T-cell (primary cell): ENCODE data around the gene CYP8B1. TPM values are rescaled to one million over a fixed set of nuclear protein-coding genes. Genes with fewer than 3 reads are reported as not detected.

Experiments
- ATAC-seq, 4 experiments: fragments of 200-7000 bp in 3 of 4; fragments of 150-1000 bp in 1 of 4; cut with Tn5 transposase; replicated peaks in 1 of 4; 1 replicate in 3 of 4; 2 replicates in 1 of 4; pipeline ENCODE4 v1.10.0; 2021; ENCODE audit warnings: moderate library complexity in 3 of 4, mild to moderate bottlenecking in 2 of 4, moderate number of reproducible peaks in 1 of 4
- CTCF ChIA-PET, 2 donors: fragments of 300-600 bp; sonication (Branson Sonifier 250); formaldehyde crosslinking; loops; one replicate each; lab custom pipeline; 2022; ENCODE audit warnings: antibody characterized with exemption in 2 of 2; lab: Charles Lee
- POLR2A ChIA-PET, 2 donors: fragments of 300-600 bp; sonication (Branson Sonifier 250); formaldehyde crosslinking; loops; one replicate each; lab custom pipeline; 2022; ENCODE audit warnings: antibody characterized with exemption in 2 of 2; lab: Charles Lee
- DNase-seq, 35 experiments: peaks; one replicate each; pipeline versions ENCODE4 v3.0.0 to v3.0.0-alpha.2; 2013 to 2023
- H3K27ac ChIP-seq: one replicate; pipeline ENCODE4 v1.5.1; 2013; ENCODE audit warnings: low read length
- H3K27me3 ChIP-seq, 2 experiments: replicated peaks in 1 of 2; 1 replicate in 1 of 2; 2 replicates in 1 of 2; pipeline versions ENCODE4 v1.6.1 to v1.7.0; 2013; ENCODE audit warnings: low read length in 1 of 2, mixed read lengths in 1 of 2; ENCODE audit not compliant: control insufficient read depth in 2 of 2, insufficient read depth in 2 of 2; ENCODE audit errors: extremely low read depth in 1 of 2
- H3K36me3 ChIP-seq, 2 donors: 1 replicate in 1 of 2; 2 replicates in 1 of 2; pipeline versions ENCODE4 v1.6.1 to v1.7.0; 2013; ENCODE audit warnings: low read length in 1 of 2; ENCODE audit not compliant: control insufficient read depth in 2 of 2, insufficient read depth in 1 of 2; ENCODE audit errors: extremely low read depth in 1 of 2
- H3K4me1 ChIP-seq, 2 experiments: 1 replicate in 1 of 2; 2 replicates in 1 of 2; pipeline versions ENCODE4 v1.6.1 to v1.7.0; 2013; ENCODE audit warnings: low read length in 2 of 2, mixed read lengths in 1 of 2; ENCODE audit not compliant: insufficient read depth in 2 of 2, control insufficient read depth in 1 of 2; ENCODE audit errors: extremely low read depth in 1 of 2
- H3K4me3 ChIP-seq, 2 donors: 1 replicate in 1 of 2; 2 replicates in 1 of 2; pipeline versions ENCODE4 v1.5.1 to v1.7.0; 2013; ENCODE audit warnings: mild to moderate bottlenecking in 2 of 2, low read length in 1 of 2, moderate library complexity in 1 of 2; ENCODE audit not compliant: control insufficient read depth in 1 of 2; ENCODE audit errors: extremely low read depth in 1 of 2
- H3K9me3 ChIP-seq: 2 replicates; pipeline ENCODE4 v1.7.0; 2013
- H3K27ac Mint-ChIP-seq, 2 donors: one replicate each; pipeline ENCODE4 v1.8.0; 2020 to 2021; ENCODE audit warnings: mild to moderate bottlenecking in 2 of 2, mixed read lengths in 2 of 2
- H3K27me3 Mint-ChIP-seq, 2 donors: one replicate each; pipeline ENCODE4 v1.8.0; 2021 to 2022; ENCODE audit warnings: mixed read lengths in 2 of 2
- H3K36me3 Mint-ChIP-seq: one replicate; pipeline ENCODE4 v1.8.0; 2021; ENCODE audit warnings: mixed read lengths
- H3K4me1 Mint-ChIP-seq, 3 donors: one replicate each; pipeline ENCODE4 v1.8.0; 2020 to 2022; ENCODE audit warnings: mixed read lengths in 3 of 3, mild to moderate bottlenecking in 1 of 3
- H3K4me3 Mint-ChIP-seq, 3 donors: one replicate each; pipeline ENCODE4 v1.8.0; 2020 to 2022; ENCODE audit warnings: mild to moderate bottlenecking in 3 of 3, mixed read lengths in 3 of 3, moderate library complexity in 3 of 3
- H3K9me3 Mint-ChIP-seq, 3 donors: one replicate each; pipeline ENCODE4 v1.8.0; 2020 to 2022; ENCODE audit warnings: mixed read lengths in 3 of 3
- WGBS: methylation state at CpG from one replicate; pipeline ENCODE4 v1.1.5; 2013; ENCODE audit warnings: missing lambda C conversion rate; ENCODE audit not compliant: insufficient coverage; 5-methylcytosine and 5-hydroxymethylcytosine counted together
- total RNA-seq, 35 experiments: library from RNA in 6 of 35; stranded (reverse) in 6 of 35; fragments of 120-200 nt in 1 of 35; gene quantifications; one replicate each; pipeline versions ENCODE4 v1.2.1 to v1.2.4 and lab custom pipeline; 2013 to 2026

The CYP8B1 gene
- total RNA-seq, 5 donors from 2014 or later (not counting 1 experiment from before 2014, with no cell fraction given), result 0.09 to 0.23 (median 0.13) TPM; not detected in 2

DNA sequence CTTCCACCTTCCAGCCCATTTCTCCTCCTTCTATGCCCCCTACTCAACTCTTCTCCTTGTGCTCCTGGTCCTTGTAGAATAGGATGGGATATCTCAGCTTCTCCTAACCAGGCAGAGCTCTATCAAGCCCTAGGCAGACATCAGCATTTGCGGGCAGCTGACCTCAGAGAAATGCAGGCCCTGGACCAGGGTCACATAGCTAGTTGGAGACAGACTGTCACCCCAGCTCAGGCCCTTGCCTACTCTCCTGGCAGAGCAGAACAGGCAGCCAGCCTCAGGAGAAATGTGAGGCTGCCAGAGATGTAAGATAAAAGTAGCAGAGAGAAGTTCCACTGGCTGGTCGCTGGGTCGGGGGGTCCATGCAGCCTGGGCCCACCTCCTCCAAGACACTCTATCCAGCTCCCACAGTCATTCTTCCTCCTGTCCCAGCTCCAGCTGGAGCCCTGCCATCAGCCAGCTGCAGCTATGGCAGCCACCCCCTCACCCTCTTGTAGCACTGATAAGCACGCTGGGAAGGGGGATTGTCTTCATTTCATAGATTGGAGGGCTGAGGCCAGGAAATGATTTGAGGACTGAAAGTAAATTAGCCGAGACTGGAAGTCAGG is 4.0 kb downstream of the CYP8B1 start:
- no peak overlapping the region for H3K27ac Mint-ChIP-seq
- H3K9me3 ChIP-seq, result no peaks in the 10 kb centered on the region
- H3K27me3 ChIP-seq, result peaks cover 0 to 25% of the 10 kb centered on the region in 2 experiments
- H3K27ac ChIP-seq, result no peak overlapping the region
- 100% methylated on average over 1 of the region's 5 CpGs for WGBS
- CTCF ChIA-PET, result no interaction called here
- H3K27me3 Mint-ChIP-seq, result peaks cover 0 to 9% of the 10 kb centered on the region in 2 donors
- no peak overlapping the region for H3K4me3 ChIP-seq
- H3K4me3 Mint-ChIP-seq, result no peak overlapping the region
- no peak for DNase-seq
- POLR2A ChIA-PET, result no interaction called here
- H3K36me3 ChIP-seq, result no peaks in the 10 kb centered on the region
- no peaks in the 10 kb centered on the region for H3K9me3 Mint-ChIP-seq
- H3K36me3 Mint-ChIP-seq, result no peaks in the 10 kb centered on the region
- ATAC-seq, result no peak
- no peaks in the 10 kb centered on the region for H3K4me1 ChIP-seq
- H3K4me1 Mint-ChIP-seq, result no peaks in the 10 kb centered on the region

DNA sequence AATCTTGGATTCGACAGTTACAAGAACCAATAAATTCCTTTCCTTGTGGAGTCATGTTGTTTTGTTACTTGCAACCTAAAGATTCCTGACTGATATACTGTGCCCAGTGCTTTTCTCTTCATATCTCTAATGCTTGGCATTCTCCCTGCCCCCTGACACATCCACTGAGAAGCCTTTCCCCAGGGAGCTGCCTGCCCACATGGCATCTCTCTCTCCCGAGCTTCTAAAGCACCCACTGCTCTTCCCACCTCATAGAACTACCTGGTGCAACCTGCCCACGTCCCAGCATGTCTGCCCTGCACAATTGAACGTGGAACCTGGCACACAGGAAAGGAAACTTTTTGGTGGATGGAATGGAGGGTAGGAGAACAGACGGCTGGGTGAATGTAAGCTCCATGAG is 6.8 kb downstream of the CYP8B1 start:
- ATAC-seq (no peak), DNase-seq (no peak)
- Histone ChIP-seq H3K36me3 (no peaks in the 10 kb centered on the region), H3K4me1 (no peaks in the 10 kb centered on the region), H3K4me3 (no peak overlapping the region), H3K27ac (no peak overlapping the region), H3K9me3 (no peaks in the 10 kb centered on the region), H3K27me3 (peaks cover 0 to 17% of the 10 kb centered on the region in 2 experiments)
- H3K27ac Mint-ChIP-seq, result no peak overlapping the region
- POLR2A ChIA-PET, result no interaction called here
- H3K9me3 Mint-ChIP-seq, result no peaks in the 10 kb centered on the region
- H3K27me3 Mint-ChIP-seq, result peaks cover 0 to 6% of the 10 kb centered on the region in 2 donors
- H3K36me3 Mint-ChIP-seq, result no peaks in the 10 kb centered on the region
- WGBS, result 100% methylated on average over 1 of the region's 5 CpGs
- H3K4me3 Mint-ChIP-seq, result no peak overlapping the region
- H3K4me1 Mint-ChIP-seq, result no peaks in the 10 kb centered on the region
- CTCF ChIA-PET, result interaction anchor here in 1 of 2 donors (0.6 kb wide), 1 partner anchor 9 kb away, joined by 3 read pairs; no protein-coding TSS in a partner anchor

- no peaks in the 10 kb centered on the region for H3K4me1 Mint-ChIP-seq
- no peak for ATAC-seq
- H3K9me3 Mint-ChIP-seq, result no peaks in the 10 kb centered on the region
- ChIA-PET POLR2A (interaction anchor here in 1 of 2 donors (0.6 kb wide), 1 partner anchor 275 kb away, joined by 5 read pairs; no protein-coding TSS in a partner anchor), CTCF (interaction anchor here in 1 of 2 donors (0.8 kb wide), 1 partner anchor 10 kb away, joined by 3 read pairs; no protein-coding TSS in a partner anchor)
- DNase-seq, result no peak
- no peak overlapping the region for H3K27ac Mint-ChIP-seq
- H3K36me3 Mint-ChIP-seq, result no peaks in the 10 kb centered on the region
- H3K4me3 ChIP-seq, result no peak overlapping the region
- no peak overlapping the region for H3K27ac ChIP-seq
- H3K27me3 Mint-ChIP-seq, result peaks cover 0 to under 1% of the 10 kb centered on the region in 2 donors
- H3K4me3 Mint-ChIP-seq, result no peak overlapping the region
- no peaks in the 10 kb centered on the region for H3K9me3 ChIP-seq
- no peaks in the 10 kb centered on the region for H3K36me3 ChIP-seq
- no peaks in the 10 kb centered on the region for H3K4me1 ChIP-seq
- WGBS, result 83% methylated on average over 6 of the region's 7 CpGs
- H3K27me3 ChIP-seq, result peaks cover 0 to 12% of the 10 kb centered on the region in 2 experiments
Observed at GRCh38 chr3:42867138-42867537, 8.5 kb downstream of the CYP8B1 start.

DNA sequence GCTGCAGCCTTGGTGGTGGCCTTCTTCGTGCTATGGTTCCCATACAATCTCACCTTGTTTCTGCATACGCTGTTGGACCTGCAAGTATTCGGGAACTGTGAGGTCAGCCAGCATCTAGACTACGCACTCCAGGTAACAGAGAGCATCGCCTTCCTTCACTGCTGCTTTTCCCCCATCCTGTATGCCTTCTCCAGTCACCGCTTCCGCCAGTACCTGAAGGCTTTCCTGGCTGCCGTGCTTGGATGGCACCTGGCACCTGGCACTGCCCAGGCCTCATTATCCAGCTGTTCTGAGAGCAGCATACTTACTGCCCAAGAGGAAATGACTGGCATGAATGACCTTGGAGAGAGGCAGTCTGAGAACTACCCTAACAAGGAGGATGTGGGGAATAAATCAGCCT is 10.4 kb downstream of the CYP8B1 start:
- Histone ChIP-seq H3K27ac (no peak overlapping the region), H3K9me3 (no peaks in the 10 kb centered on the region), H3K27me3 (peaks cover 0 to under 1% of the 10 kb centered on the region in 2 experiments), H3K36me3 (no peaks in the 10 kb centered on the region), H3K4me1 (no peaks in the 10 kb centered on the region), H3K4me3 (no peak overlapping the region)
- no peak overlapping the region for H3K27ac Mint-ChIP-seq
- ChIA-PET POLR2A (no interaction called here), CTCF (no interaction called here)
- DNase-seq, result no peak
- H3K36me3 Mint-ChIP-seq, result no peaks in the 10 kb centered on the region
- H3K9me3 Mint-ChIP-seq, result no peaks in the 10 kb centered on the region
- WGBS, result 91% methylated on average over 8 of the region's 8 CpGs
- H3K4me3 Mint-ChIP-seq, result no peak overlapping the region
- ATAC-seq, result no peak
- peaks cover 2 to 5% of the 10 kb centered on the region in 2 donors for H3K27me3 Mint-ChIP-seq
- no peaks in the 10 kb centered on the region for H3K4me1 Mint-ChIP-seq

DNA sequence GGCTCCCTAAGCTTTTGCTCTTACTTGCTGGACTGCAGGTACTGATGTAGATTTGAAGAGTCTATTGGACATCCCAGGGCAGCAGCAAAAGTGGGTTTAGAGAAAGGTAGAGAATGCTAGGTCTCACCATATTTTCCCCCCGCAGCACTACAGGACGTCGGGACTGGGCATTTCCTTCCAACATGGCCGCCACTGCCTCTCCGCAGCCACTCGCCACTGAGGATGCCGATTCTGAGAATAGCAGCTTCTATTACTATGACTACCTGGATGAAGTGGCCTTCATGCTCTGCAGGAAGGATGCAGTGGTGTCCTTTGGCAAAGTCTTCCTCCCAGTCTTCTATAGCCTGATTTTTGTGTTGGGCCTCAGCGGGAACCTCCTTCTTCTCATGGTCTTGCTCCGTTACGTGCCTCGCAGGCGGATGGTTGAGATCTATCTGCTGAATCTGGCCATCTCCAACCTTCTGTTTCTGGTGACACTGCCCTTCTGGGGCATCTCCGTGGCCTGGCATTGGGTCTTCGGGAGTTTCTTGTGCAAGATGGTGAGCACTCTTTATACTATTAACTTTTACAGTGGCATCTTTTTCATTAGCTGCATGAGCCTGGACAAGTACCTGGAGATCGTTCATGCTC is 11.2 kb downstream of the CYP8B1 start:
- peaks cover 5 to 7% of the 10 kb centered on the region in 2 donors for H3K27me3 Mint-ChIP-seq
- no peaks in the 10 kb centered on the region for H3K36me3 ChIP-seq
- H3K4me1 Mint-ChIP-seq, result no peaks in the 10 kb centered on the region
- H3K36me3 Mint-ChIP-seq, result no peaks in the 10 kb centered on the region
- no peak overlapping the region for H3K4me3 ChIP-seq
- H3K27ac Mint-ChIP-seq, result no peak overlapping the region
- no peak overlapping the region for H3K27ac ChIP-seq
- 94% methylated on average over 14 of the region's 15 CpGs for WGBS
- H3K9me3 ChIP-seq, result no peaks in the 10 kb centered on the region
- no peaks in the 10 kb centered on the region for H3K9me3 Mint-ChIP-seq
- ChIA-PET POLR2A (no interaction called here), CTCF (no interaction called here)
- no peaks in the 10 kb centered on the region for H3K4me1 ChIP-seq
- H3K4me3 Mint-ChIP-seq, result no peak overlapping the region
- DNase-seq, result no peak
- ATAC-seq, result no peak
- no peaks in the 10 kb centered on the region for H3K27me3 ChIP-seq

DNA sequence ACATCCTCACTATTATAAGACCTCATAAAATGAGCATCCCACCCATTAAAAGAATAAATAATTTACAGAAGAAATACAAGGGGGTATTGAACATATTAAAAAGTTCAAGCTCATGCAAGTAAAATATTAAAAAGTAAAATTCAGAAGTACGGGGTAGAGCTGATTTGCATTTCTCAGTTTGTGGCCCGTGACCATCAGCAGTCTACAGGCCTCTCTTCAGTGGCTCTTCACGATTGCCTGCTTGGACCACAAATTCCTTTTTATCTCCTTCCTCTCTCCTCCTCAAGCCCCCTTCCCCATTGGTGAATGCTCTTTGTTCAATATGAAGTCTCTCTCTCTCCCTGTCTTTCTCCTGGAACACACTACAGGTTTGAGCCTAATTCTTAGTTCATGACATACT is 19.1 kb downstream of the CYP8B1 start:
- peaks cover 6% of the 10 kb centered on the region for H3K36me3 Mint-ChIP-seq
- ATAC-seq, result no peak
- H3K4me3 ChIP-seq, result no peak overlapping the region
- no peak for DNase-seq
- H3K27ac ChIP-seq, result no peak overlapping the region
- ChIA-PET CTCF (no interaction called here), POLR2A (no interaction called here)
- no peaks in the 10 kb centered on the region for H3K36me3 ChIP-seq
- peaks cover 0 to 4% of the 10 kb centered on the region in 2 experiments for H3K27me3 ChIP-seq
- no peaks in the 10 kb centered on the region for H3K4me1 Mint-ChIP-seq
- no peak overlapping the region for H3K27ac Mint-ChIP-seq
- H3K4me3 Mint-ChIP-seq, result no peak overlapping the region
- 100% methylated on average over 1 of the region's 3 CpGs for WGBS
- H3K27me3 Mint-ChIP-seq, result peaks cover 27 to 31% of the 10 kb centered on the region in 2 donors
- H3K9me3 Mint-ChIP-seq, result no peaks in the 10 kb centered on the region
- H3K9me3 ChIP-seq, result no peaks in the 10 kb centered on the region
- no peaks in the 10 kb centered on the region for H3K4me1 ChIP-seq
